CD4-positive, alpha-beta T cell treated with Interleukin-1 beta for 1 hour (primary cell): ENCODE results near the gene PLEKHB1.

Source experiments
- DNase-seq, 2 donors: peaks; one replicate each; pipeline ENCODE4 v3.0.0-alpha.2; 2020 to 2022

The PLEKHB1 gene

GRCh38 chr11:73645972-73646631, at the start of gene PLEKHB1:
Gene PLEKHB1 (plus strand): TSS chr11:73646581. CDS start chr11:73646609, 28 bp downstream.
- DNase-seq: no peak

GRCh38 chr11:73597336-73597955, 48.9 kb upstream of the PLEKHB1 start:
- DNase-seq: no peak

GRCh38 chr11:73597956-73598718, 48.2 kb upstream of the PLEKHB1 start, which contains the start of gene FAM168A:
Gene FAM168A (minus strand): TSS chr11:73598112. CDS start chr11:73468474, 129,638 bp downstream.
- peak; percentile 94 to 96 for DNase-seq

GRCh38 chr11:73598719-73599379, 47.5 kb upstream of the PLEKHB1 start:
- DNase-seq: no peak

- no peak for DNase-seq
Measured at GRCh38 chr11:73612601-73613140, 33.7 kb upstream of the PLEKHB1 start.

GRCh38 chr11:73614591-73614990, 31.8 kb upstream of the PLEKHB1 start:
- DNase-seq: no peak

GRCh38 chr11:73622926-73623593, 23.3 kb upstream of the PLEKHB1 start:
- DNase-seq: no peak

GRCh38 chr11:73623686-73624085, 22.7 kb upstream of the PLEKHB1 start:
- no peak for DNase-seq

- peak; percentile 68 to 73 for DNase-seq
Measured at GRCh38 chr11:73625696-73626318, 20.6 kb upstream of the PLEKHB1 start.

- DNase-seq: no peak
Measured at GRCh38 chr11:73629907-73630306, 16.5 kb upstream of the PLEKHB1 start.

GRCh38 chr11:73632996-73633395, 13.4 kb upstream of the PLEKHB1 start:
- DNase-seq: no peak

GRCh38 chr11:73633999-73634398, 12.4 kb upstream of the PLEKHB1 start:
- DNase-seq: no peak

GRCh38 chr11:73635721-73636120, 10.7 kb upstream of the PLEKHB1 start:
- no peak for DNase-seq

GRCh38 chr11:73636249-73636648, 10.1 kb upstream of the PLEKHB1 start:
- DNase-seq: no peak

- no peak for DNase-seq
Measured at GRCh38 chr11:73637012-73637411, 9.4 kb upstream of the PLEKHB1 start.

GRCh38 chr11:73640592-73640991, 5.8 kb upstream of the PLEKHB1 start:
- no peak for DNase-seq

- no peak for DNase-seq
Measured at GRCh38 chr11:73641668-73642067, 4.7 kb upstream of the PLEKHB1 start.

- no peak for DNase-seq
Measured at GRCh38 chr11:73645121-73645969, 1.0 kb upstream of the PLEKHB1 start.

GRCh38 chr11:73647459-73648100, 1.2 kb downstream of the PLEKHB1 start:
- DNase-seq: peak; percentile 96

- no peak for DNase-seq
Measured at GRCh38 chr11:73648121-73648520, 1.7 kb downstream of the PLEKHB1 start.
